ENCODE measurements around the gene FAM222A.

DNA sequence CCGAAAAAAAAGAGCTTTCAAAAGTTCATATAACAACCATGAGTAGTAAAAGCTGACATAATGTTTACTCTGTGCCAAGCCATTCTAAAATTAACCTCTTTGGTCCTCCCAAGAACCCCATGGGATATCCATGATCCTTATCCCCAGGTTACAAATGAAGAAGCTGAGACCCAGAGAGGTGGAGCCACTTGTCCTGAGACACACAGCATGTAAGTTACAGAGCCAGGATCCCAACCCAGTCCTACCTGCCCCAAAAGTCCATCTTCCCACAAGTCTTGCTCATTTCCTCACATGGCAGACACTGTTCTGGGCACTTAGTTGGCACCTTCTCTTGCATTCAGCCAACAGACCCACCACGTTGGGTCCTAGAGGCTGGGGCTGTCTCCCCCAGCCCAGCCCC is 82.4 kb downstream of the FAM222A start:
- TF ChIP-seq, protein P1, sequence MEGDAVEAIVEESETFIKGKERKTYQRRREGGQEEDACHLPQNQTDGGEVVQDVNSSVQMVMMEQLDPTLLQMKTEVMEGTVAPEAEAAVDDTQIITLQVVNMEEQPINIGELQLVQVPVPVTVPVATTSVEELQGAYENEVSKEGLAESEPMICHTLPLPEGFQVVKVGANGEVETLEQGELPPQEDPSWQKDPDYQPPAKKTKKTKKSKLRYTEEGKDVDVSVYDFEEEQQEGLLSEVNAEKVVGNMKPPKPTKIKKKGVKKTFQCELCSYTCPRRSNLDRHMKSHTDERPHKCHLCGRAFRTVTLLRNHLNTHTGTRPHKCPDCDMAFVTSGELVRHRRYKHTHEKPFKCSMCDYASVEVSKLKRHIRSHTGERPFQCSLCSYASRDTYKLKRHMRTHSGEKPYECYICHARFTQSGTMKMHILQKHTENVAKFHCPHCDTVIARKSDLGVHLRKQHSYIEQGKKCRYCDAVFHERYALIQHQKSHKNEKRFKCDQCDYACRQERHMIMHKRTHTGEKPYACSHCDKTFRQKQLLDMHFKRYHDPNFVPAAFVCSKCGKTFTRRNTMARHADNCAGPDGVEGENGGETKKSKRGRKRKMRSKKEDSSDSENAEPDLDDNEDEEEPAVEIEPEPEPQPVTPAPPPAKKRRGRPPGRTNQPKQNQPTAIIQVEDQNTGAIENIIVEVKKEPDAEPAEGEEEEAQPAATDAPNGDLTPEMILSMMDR (tag by site-specific recombination; IDR thresholded peaks at IDR 0.05) = no peak
- TF ChIP-seq YY1 (tag by site-specific recombination; IDR thresholded peaks at IDR 0.05) (no peak), SCRT1 (tag by site-specific recombination; IDR thresholded peaks at IDR 0.05; ENCODE audit: borderline replicate concordance) (no peak), ZBTB8A (tag by site-specific recombination; IDR thresholded peaks at IDR 0.05) (no peak), ZBTB21 (tag by site-specific recombination; IDR thresholded peaks at IDR 0.05) (no peak), TCF7L2 (IDR thresholded peaks at IDR 0.05; ENCODE audit: borderline replicate concordance, low read depth, low read length) (no peak), REPIN1 (tag by site-specific recombination; IDR thresholded peaks at IDR 0.05; ENCODE audit: low read depth) (no peak)
- TF ChIP-seq, protein P2, sequence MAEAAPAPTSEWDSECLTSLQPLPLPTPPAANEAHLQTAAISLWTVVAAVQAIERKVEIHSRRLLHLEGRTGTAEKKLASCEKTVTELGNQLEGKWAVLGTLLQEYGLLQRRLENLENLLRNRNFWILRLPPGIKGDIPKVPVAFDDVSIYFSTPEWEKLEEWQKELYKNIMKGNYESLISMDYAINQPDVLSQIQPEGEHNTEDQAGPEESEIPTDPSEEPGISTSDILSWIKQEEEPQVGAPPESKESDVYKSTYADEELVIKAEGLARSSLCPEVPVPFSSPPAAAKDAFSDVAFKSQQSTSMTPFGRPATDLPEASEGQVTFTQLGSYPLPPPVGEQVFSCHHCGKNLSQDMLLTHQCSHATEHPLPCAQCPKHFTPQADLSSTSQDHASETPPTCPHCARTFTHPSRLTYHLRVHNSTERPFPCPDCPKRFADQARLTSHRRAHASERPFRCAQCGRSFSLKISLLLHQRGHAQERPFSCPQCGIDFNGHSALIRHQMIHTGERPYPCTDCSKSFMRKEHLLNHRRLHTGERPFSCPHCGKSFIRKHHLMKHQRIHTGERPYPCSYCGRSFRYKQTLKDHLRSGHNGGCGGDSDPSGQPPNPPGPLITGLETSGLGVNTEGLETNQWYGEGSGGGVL (tag by site-specific recombination; IDR thresholded peaks at IDR 0.05) = no peak
- TF ChIP-seq, protein P3, sequence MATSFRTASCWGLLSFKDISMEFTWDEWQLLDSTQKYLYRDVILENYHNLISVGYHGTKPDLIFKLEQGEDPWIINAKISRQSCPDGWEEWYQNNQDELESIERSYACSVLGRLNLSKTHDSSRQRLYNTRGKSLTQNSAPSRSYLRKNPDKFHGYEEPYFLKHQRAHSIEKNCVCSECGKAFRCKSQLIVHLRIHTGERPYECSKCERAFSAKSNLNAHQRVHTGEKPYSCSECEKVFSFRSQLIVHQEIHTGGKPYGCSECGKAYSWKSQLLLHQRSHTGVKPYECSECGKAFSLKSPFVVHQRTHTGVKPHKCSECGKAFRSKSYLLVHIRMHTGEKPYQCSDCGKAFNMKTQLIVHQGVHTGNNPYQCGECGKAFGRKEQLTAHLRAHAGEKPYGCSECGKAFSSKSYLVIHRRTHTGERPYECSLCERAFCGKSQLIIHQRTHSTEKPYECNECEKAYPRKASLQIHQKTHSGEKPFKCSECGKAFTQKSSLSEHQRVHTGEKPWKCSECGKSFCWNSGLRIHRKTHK (tag by site-specific recombination; IDR thresholded peaks at IDR 0.05) = no peak
- TF ChIP-seq, protein P4, sequence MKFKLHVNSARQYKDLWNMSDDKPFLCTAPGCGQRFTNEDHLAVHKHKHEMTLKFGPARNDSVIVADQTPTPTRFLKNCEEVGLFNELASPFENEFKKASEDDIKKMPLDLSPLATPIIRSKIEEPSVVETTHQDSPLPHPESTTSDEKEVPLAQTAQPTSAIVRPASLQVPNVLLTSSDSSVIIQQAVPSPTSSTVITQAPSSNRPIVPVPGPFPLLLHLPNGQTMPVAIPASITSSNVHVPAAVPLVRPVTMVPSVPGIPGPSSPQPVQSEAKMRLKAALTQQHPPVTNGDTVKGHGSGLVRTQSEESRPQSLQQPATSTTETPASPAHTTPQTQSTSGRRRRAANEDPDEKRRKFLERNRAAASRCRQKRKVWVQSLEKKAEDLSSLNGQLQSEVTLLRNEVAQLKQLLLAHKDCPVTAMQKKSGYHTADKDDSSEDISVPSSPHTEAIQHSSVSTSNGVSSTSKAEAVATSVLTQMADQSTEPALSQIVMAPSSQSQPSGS (tag by site-specific recombination; IDR thresholded peaks at IDR 0.05; ENCODE audit: low read depth) = no peak
- TF ChIP-seq, protein P5, sequence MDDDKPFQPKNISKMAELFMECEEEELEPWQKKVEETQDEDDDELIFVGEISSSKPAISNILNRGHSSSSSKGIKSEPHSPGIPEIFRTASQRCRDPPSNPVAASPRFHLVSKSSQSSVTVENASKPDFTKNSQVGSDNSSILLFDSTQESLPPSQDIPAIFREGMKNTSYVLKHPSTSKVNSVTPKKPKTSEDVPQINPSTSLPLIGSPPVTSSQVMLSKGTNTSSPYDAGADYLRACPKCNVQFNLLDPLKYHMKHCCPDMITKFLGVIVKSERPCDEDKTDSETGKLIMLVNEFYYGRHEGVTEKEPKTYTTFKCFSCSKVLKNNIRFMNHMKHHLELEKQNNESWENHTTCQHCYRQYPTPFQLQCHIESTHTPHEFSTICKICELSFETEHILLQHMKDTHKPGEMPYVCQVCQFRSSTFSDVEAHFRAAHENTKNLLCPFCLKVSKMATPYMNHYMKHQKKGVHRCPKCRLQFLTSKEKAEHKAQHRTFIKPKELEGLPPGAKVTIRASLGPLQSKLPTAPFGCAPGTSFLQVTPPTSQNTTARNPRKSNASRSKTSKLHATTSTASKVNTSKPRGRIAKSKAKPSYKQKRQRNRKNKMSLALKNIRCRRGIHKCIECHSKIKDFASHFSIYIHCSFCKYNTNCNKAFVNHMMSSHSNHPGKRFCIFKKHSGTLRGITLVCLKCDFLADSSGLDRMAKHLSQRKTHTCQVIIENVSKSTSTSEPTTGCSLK (tag by site-specific recombination; IDR thresholded peaks at IDR 0.05) = no peak
- TF ChIP-seq, protein P6, sequence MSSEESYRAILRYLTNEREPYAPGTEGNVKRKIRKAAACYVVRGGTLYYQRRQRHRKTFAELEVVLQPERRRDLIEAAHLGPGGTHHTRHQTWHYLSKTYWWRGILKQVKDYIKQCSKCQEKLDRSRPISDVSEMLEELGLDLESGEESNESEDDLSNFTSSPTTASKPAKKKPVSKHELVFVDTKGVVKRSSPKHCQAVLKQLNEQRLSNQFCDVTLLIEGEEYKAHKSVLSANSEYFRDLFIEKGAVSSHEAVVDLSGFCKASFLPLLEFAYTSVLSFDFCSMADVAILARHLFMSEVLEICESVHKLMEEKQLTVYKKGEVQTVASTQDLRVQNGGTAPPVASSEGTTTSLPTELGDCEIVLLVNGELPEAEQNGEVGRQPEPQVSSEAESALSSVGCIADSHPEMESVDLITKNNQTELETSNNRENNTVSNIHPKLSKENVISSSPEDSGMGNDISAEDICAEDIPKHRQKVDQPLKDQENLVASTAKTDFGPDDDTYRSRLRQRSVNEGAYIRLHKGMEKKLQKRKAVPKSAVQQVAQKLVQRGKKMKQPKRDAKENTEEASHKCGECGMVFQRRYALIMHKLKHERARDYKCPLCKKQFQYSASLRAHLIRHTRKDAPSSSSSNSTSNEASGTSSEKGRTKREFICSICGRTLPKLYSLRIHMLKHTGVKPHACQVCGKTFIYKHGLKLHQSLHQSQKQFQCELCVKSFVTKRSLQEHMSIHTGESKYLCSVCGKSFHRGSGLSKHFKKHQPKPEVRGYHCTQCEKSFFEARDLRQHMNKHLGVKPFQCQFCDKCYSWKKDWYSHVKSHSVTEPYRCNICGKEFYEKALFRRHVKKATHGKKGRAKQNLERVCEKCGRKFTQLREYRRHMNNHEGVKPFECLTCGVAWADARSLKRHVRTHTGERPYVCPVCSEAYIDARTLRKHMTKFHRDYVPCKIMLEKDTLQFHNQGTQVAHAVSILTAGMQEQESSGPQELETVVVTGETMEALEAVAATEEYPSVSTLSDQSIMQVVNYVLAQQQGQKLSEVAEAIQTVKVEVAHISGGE (tag by site-specific recombination; conservative IDR thresholded peaks at IDR 0.05; ENCODE audit: low read depth) = no peak
- TF ChIP-seq, protein P7, sequence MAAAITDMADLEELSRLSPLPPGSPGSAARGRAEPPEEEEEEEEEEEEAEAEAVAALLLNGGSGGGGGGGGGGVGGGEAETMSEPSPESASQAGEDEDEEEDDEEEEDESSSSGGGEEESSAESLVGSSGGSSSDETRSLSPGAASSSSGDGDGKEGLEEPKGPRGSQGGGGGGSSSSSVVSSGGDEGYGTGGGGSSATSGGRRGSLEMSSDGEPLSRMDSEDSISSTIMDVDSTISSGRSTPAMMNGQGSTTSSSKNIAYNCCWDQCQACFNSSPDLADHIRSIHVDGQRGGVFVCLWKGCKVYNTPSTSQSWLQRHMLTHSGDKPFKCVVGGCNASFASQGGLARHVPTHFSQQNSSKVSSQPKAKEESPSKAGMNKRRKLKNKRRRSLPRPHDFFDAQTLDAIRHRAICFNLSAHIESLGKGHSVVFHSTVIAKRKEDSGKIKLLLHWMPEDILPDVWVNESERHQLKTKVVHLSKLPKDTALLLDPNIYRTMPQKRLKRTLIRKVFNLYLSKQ (tag by site-specific recombination; IDR thresholded peaks at IDR 0.05; ENCODE audit: borderline replicate concordance) = no peak

Data from HEK293 (cell line).